VCaP (cell line): ENCODE results near the gene TAF13.

Experiments used
- H3K27ac ChIP-seq: fragments of 450-650 bp; 2 replicates; pipeline ENCODE4 v1.5.1; 2017
- CTCF ChIP-seq: fragments of 450-650 bp; conservative IDR thresholded peaks from 2 replicates; pipeline ENCODE4 v1.5.1; 2017; ENCODE audit warnings: mild to moderate bottlenecking, moderate library complexity

TAF13 gene, protein sequence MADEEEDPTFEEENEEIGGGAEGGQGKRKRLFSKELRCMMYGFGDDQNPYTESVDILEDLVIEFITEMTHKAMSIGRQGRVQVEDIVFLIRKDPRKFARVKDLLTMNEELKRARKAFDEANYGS

DNA sequence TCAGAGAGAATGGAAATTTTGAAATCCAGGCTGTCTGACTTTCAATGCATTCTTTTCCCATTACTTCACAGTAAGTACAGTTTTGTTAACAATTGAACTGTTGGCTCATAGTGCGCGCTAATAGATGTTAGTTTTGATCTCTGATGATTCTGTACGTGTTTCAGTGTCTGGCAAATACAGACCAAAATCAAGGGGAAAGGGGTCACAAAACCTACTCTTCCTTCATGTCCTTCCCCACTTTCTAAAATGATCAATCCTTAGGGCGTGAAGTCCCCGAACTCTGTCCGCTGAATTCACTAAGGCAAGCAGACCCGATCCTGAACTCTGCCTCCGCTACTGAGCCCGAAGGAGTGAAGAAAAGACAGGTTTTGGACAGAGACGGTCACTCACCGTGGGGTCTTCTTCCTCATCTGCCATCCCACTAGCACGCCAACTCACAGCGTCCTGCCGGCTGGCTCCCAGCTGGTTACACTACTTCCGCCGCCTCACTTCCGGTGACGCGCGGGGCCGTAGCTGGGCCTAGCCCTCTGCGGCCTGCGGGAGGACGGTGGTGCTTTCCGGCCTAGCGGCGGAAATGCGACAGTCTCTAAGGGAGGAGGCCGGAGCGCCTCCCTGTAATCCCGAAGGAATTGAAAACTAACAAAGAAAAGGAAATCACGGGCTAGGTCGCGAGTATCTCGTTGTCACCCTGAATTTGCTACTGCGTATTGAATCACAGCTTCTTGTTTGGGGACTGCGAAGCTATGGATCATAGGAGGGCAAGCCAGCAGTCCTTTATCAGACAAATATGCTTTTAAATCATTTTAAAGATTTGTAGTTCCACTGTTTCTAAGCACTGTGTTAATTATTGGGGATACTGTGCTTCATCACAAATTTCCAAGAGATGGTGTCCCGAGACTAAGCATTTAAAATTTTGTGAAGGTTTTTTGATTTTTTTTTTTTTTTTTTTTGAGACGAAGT is at the start of gene TAF13:
TAF13 (minus strand) TSS at position 473 of the 960 bp plus-strand sequence; CDS start at position 417, 56 bp downstream.
- peak within 1 kb of the TSS; percentile 90 for H3K27ac ChIP-seq
- TF ChIP-seq CTCF, result no peak

DNA sequence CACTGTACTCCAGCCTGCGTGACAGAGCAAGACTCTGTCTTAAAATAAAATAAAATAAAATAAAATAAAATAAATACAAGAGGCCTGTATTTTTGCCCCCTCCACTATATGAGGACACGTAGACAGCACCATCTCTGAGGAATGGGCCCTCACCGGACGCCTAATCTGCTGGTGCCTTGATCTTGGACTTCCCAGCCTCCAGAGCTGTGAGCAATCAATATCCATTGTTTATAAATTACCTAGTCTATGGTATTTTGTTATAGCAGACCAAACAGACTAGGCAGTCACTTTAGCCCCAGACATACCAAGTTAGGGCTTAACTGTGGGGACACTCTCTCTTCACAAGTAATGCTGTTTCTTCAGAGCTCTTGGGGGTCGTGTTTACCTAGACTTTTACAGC is 44.6 kb upstream of the TAF13 start:
- no peak for TF ChIP-seq CTCF
- H3K27ac ChIP-seq, result no peak overlapping the region

DNA sequence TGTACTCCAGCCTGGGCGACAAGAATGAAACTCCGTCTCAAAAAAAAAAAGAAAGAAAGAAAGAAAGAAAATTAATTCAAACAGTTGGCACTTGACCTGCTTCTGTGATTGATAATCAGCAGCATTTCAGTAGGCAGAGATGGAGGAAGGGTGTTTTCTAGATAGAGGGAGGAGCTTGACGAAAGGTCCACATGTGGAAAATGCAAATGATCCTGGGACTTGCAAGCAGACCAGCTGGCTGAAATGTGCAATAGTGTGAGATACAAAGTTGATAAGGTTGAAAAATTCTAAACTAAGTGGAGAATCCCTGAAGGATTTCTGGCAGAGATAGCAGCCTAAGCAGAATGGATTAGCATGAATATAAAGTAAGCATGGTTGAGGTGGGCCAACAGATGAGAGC is 42.3 kb upstream of the TAF13 start:
- TF ChIP-seq CTCF, result no peak
- H3K27ac ChIP-seq, result no peak overlapping the region

DNA sequence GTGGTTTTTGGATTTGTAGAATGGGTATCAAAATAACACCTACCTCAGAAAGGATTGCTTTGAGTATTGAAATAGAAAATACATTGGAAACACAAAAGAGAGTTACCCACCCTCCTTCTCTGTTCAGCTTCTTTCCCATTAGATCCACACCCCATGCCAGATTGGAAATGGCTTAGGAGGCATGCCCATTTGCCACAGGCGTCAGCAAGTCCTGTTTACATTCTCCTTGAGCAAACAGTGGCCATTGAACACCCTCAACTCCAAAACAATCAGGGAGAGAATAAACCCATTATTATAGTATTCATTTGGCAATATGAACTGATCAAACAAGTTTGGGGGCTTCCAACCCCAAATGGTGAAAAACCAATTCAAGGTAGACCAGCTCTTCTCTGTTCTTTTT is 40.5 kb upstream of the TAF13 start:
- no peak for TF ChIP-seq CTCF
- peak overlapping the region; percentile 70 for H3K27ac ChIP-seq

GRCh38 chr1:109115685-109116084 is 39.9 kb upstream of the TAF13 start:
- no peak for TF ChIP-seq CTCF
- H3K27ac ChIP-seq, result peak overlapping the region; percentile 70

DNA sequence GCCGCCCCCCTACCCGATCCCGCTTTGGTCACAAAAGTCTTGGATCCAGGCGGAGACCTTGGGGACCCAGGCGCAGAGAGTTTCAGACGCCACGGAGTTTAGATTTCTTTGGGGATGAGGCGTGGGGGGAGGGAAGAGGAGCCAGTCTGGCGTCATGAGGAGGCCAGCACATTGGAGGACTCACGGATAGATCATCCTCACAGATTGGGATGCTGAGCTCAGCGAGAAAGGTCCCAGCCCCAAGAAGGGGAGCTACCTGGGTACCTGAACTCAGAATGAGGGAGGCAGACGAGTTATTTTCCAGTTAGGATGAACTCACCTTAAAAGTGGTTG is 38.5 kb upstream of the TAF13 start:
- H3K27ac ChIP-seq, result peak overlapping the region; percentile 70
- no peak for TF ChIP-seq CTCF

GRCh38 chr1:109113590-109114341 is 38.0 kb upstream of the TAF13 start, which contains the start of gene ELAPOR1:
TSS of gene ELAPOR1 (plus strand) at chr1:109114115. CDS start at chr1:109114184, 69 bp downstream.
- no peak for TF ChIP-seq CTCF

More at GRCh38 chr1:109113590-109114341, 38.0 kb upstream of the TAF13 start, which contains the start of gene ELAPOR1:
- peak within 1 kb of the TSS; percentile 70 for H3K27ac ChIP-seq
